Activated CD4-positive, alpha-beta T cell treated with anti-CD3 and anti-CD28 coated beads, Interleukin-2, amount 50 U/mL, for 16 hours (primary cell): ENCODE data around the gene DRC7.
A peak's percentile ranks its signal among the peaks of the same experiment; 100 is the strongest.
"Not testable (repeated sequence)": the region's sequence is repeated elsewhere in the genome, so short reads cannot be mapped to it uniquely, and the experiment has no call there.

Source experiments
- DNase-seq: peaks from one replicate; pipeline ENCODE4 v3.0.0-alpha.2; 2020

The DRC7 gene

DNA sequence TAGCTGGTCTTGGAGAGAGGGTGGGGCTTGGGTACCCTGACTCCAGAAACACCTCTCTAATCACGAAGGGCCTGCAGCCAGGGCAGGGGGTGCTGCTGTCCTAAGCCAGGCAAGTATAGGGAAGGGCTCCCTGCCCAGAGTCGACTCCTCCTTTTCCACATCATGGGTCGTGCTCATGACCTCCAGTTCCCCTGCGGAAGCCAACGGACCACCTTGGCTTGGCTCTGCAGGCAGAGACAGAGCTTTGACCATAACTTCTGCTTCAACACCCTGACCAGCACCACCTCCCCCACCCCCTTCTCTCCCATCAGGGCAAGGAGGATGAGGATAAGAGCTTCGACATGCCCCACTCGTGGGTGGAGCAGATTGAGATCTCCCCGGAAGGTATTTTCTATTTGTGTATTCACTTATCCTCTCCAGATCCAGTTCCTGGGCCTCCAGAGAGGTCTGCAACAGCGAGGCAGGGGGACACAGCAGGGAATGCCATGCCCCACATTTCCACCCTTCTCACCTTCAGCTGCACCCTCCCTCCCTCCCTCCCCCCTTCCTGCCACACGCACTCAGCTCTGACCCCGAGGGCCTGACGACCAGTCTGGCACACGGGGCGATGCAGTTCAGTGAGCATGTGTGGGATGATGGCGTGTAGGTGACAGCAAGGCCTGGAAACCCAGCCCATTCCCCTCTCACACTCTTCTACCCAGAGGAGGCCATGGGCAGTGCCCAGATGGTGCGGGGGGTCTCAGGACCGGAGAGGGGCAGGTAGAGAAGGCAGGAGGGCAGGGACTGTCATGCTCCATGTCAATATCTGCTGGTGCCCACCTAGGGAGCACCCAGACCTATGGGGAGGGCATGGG lies 27.0 kb downstream of the DRC7 start:
- no peak for DNase-seq

DNA sequence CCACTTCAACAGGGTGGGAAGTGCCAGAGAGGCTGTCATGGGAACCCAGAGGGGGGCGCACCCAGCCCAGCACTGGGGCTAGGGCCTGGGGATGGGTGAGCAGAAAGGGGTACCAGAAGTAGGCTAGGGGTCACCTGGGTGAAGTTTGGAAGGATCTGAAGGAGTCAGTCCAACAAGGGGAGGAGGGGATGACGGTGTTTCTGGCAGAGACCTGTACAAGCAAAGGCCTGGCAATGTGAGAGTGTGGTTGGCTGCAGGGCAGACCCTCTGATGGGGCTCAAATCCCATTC lies 27.5 kb downstream of the DRC7 start:
- no peak for DNase-seq

DNA sequence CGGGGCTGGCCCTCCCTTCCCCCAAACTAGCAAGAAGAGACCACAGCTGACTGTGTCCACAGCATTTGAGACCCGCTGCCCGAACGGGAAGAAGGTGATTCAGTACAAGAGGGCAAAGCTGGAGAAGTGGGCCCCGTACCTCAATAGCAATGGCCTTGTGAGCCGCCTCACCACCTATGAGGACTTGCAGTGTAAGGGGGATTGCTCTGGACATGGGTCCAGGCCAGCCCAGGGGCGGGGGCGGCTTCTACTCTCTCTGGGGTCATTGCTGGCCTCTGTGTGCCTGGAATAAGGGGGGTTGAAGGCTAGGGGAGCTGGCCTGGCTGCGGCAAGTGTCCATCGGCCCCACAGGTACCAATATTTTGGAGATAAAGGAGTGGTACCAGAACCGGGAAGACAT lies 28.0 kb downstream of the DRC7 start:
- no peak for DNase-seq

DNA sequence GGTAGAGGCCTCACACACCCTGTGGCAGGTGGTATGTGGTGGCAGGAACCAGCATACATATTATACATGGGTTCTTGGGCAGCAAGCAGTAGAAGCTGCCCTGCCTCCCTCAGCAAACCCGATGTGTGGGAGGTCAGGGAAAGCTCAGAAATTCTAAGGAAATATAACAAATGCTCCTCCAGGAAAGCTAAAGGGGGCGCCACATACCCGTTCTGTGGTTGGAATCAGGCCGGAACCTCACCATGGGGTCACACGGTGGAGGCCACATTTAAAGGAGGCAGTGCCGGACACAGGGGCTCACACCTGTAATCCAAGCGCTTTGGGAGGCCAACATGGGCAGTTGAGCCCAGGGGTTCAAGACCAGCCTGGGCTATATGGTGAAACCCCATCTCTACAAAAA lies 28.6 kb downstream of the DRC7 start:
- no peak for DNase-seq

DNA sequence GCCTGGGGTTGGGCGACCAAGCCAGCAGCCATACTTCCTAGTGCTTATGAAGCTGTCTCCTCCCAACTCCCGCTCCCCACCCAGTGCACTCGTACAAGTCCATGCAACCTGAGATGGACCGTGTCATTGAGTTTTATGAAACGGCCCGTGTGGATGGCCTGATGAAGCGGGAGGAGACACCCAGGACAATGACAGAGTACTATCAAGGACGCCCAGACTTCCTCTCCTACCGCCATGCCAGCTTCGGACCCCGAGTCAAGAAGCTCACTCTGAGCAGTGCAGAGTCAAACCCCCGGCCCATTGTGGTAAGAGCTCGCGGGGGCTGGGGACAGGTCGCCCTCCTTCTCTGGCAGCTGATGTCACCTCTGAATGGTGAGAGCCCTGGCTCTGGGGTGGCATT lies 29.9 kb downstream of the DRC7 start:
- DNase-seq: no peak

DNA sequence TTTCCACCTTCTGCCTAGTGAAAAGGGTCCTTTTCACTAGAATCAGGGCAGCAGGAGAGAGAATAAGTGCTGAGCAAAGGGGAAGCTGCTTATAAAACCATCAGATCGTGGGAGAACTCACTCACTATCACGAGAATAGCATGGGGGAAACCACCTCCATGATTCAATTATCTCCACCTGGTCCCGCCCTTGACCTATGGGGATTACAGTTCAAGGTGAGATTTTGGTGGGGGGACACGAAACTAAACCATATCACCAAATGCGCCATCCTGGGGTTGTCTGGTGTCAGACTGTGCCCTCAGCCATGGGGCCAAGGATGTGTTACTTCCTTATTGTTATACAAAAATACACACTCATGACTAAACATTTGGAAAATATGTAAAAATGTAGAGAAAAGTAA lies 30.5 kb downstream of the DRC7 start:
- DNase-seq: no peak

DNA sequence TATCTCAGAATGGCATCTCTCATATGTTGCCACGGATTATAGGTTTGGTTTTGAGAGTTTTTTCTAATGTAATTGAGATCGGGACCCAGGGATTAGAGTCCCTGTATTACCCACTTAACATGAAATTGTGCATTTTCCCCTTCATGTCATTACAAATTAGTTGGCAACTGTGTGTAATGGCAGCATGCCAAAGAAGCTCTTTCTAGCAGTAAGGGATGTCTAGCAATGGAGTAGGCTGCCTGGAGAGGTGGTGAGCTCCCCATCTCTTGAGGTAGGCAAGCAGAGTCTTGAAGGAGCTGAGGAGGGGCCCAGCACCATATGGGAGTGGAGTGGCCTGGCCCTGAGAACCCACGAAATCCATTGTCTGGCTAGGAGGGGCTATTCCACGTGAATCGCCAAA lies 30.9 kb downstream of the DRC7 start:
- no peak for DNase-seq

DNA sequence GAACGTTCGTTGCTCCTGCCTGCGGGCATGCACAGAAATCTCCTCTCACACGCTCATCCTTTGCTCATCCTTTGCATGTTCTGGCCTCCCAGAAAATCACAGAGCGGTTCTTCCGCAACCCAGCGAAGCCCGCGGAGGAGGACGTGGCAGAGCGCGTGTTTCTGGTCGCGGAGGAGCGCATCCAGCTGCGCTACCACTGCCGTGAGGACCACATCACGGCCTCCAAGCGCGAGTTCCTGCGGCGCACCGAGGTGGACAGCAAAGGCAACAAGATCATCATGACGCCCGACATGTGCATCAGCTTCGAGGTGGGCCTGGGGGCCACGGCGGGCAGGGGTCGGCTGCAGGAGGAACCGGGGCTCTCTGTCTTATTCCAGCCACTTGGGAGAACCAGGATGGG lies 31.4 kb downstream of the DRC7 start:
- DNase-seq: no peak

DNA sequence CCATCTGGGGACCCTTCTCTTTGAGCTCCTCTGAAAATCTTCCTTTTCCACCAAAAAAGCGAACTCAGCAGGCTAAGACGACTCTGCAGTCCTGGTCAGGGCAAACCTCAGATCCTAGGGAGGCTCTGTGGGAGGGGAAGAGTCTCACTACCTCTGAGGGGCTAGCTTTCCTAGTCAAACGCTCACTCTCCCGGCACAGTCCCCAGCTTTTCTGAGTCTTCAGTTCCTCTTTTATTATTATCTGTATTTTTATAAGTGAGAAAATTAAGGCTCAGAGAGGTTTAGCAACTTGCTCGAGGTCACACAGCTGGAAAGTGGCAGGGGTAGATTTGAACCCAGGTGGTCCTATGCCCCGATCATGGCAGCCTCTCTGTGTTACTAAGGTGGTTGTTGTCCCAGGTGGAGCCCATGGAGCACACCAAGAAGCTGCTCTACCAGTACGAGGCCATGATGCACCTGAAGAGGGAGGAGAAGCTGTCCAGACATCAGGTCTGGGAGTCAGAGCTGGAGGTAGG lies 31.9 kb downstream of the DRC7 start:
- no peak for DNase-seq

DNA sequence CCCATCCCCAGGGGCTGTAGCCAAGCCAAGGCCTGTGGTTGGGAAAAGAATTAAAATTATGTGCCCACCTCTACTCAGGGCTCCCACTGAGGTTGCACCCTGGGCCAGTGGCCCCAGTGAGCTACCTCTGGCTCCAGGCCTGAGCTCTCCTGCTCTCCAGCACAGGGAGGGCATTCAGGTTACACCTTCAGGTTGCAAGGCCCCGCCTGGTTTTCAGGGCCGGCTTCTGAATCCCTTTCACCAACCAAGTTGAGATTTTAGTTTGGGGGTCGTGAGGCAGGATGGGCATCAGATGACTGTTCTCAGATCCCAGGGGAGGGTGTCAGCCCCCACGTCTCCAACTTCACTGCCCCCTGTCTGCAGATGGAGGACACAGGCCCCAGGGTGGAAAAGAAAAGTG lies 33.0 kb downstream of the DRC7 start:
- DNase-seq: no peak

DNA sequence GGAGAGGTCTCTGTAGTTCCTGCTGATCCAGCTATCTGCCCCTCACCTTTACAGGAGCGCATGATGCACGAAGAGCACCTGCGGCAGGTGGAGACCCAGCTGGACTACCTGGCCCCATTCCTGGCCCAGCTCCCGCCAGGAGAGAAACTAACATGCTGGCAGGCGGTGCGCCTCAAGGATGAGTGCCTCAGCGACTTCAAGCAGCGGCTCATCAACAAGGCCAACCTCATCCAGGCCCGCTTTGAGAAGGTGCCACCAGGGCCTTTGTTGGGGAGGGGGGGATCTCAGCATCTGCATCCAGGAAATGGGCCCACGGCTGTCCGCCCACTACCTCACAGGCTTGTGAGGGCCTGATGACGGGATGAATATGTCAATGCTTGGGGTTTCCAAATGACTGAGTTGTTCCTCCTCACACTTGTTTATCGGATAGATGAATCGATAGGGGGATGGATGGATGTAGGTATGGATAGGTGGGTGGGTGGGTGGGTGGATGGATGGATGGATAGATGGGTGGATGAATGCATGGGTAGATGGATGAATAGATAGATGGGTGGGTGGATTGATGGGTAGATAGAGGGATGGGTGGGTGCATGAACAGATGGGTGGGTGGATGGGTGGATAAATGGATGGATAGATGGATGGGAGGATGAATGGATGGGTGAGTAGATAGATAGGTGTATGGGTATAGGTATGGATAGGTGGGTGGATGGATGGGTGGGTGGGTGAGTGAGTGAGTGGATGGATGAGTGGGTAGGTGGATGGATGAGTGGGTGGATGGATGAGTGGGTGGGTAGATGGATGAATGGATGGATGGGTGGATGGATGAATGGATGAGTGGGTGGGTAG lies 34.0 kb downstream of the DRC7 start:
- no peak for DNase-seq

DNA sequence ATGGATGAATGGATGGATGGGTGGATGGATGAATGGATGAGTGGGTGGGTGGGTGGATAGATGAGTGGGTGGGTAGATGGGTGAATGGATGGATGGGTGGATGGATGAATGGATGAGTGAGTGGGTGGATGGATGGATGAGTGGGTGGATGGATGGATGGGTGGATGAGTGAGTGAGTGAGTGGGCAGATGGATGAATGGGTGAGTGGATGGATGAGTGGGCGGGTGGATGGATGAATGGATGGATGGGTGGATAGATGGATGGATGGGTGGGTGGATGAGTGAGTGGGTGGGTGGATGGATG lies 34.5 kb downstream of the DRC7 start:
- DNase-seq: no peak

DNA sequence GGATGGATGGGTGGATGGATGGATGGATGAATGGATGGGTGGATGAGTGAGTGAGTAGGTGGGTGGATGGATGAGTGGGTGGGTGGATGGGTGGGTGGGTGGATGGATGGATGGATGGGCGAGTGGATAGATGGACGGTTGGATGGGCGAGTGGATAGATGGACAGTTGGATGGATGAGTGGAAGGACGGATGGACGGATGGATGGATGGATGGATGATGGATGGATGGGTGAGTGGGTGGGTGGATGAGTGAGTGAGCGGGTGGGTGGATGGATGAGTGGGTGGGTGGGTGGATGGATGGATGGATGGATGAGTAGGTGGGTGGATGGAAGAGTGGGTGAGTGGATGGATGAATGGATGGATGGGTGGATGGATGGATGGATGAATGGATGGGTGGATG lies 35.2 kb downstream of the DRC7 start:
- DNase-seq: not testable (repeated sequence)

DNA sequence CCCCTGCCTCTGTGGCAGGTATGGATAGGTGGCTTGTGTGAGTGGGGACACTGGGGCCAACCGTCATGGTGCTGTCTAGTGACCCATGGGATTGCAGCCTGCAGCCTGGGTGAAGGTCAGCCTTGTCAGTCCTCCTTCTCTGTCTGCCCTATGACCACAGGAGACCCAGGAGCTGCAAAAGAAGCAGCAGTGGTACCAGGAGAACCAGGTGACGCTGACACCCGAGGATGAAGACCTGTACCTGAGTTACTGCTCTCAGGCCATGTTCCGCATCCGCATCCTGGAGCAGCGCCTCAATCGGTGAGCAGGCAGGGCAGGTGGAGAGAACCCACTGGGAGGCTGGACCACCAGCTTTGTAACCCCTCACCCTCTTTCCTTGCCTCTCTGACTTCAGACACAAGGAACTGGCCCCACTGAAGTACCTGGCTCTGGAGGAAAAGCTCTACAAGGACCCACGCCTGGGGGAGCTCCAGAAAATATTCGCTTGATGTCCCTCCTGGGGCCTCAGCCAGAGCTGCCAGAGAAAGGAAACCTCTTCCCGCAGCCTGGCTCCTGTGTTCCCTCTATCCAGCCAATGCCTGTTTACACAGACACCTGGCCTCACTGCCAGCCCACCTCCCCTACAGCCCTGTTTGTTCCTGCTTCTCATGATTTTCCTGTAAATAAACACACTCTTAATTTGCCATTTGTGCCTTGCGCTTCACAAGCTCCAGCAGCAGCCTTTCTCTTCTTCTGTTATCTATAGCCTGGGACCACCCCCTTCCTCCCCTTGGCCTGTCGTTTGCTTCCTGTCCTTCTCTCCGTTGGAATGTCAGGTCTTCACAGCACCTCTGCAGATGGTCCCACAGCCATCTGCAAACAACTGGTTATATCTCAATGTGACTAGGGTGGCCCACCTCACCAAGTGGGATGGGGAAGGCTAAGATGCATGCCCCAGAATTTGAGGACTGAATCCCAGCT lies 36.4 kb downstream of the DRC7 start:
- DNase-seq: no peak

DNA sequence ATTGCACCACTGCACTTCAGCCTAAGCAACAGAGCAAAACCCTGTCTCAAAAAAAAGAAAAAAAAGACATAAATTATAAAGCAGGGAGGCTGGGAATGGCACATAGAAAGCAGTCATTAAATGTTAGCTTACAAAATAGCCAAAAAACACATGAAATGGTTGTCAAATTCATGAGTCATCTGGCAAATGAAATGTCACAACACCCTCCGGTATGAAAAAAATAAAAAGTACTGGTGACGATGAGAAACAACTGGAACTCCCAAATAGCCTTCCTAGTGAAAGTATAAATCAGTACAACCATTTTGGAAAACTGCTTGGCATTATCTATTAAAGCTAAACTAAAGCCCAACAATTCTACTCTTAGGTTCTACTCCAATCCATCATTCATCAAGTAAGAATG lies 37.4 kb downstream of the DRC7 start:
- no peak for DNase-seq

DNA sequence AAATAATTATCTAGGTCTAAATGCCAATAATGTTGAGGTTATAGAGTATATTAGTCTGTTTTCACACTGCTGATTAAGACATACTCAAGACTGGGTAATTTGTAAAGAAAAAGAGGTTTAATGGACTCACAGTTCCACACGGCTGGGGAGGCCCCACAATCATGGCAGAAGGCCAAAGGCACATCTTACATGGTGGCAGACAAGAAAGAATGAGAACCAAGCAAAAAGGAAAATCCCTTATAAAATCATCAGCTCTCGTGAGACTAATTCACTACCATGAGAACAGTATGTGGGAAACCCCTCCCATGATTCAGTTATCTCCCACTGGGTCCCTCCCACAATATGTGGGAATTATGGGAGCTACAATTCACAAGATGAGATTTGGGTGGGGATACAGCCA lies 38.1 kb downstream of the DRC7 start:
- no peak for DNase-seq

DNA sequence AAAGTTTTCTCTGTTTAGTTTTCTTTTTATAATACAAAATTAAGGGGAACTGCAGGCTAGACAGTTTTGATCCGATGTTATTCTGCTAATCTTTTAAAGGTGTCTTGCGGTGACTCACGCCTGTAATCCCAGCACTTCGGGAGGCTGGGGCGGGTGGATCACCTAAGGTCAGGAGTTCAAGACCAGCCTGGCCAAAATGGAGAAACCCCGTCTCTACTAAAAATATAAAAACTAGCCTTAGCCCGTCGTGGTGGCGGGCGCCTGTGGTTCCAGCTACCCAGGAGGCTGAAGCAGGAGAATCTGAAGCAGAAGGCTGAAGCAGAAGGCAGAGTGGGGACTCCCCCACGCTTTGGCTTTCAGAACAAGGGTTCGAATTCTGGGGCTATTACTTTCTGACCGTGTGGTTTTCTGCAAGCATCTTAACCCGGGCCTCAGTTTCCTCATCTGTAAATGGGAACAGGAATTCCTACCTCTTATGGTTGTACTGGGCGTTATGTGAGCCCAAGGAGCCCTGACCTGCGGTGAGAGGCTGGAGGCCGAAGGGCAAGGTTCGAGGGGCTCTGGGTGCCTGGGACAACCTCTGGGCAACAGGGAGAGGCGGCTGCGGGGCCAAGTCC lies 39.8 kb downstream of the DRC7 start:
- no peak for DNase-seq

DNA sequence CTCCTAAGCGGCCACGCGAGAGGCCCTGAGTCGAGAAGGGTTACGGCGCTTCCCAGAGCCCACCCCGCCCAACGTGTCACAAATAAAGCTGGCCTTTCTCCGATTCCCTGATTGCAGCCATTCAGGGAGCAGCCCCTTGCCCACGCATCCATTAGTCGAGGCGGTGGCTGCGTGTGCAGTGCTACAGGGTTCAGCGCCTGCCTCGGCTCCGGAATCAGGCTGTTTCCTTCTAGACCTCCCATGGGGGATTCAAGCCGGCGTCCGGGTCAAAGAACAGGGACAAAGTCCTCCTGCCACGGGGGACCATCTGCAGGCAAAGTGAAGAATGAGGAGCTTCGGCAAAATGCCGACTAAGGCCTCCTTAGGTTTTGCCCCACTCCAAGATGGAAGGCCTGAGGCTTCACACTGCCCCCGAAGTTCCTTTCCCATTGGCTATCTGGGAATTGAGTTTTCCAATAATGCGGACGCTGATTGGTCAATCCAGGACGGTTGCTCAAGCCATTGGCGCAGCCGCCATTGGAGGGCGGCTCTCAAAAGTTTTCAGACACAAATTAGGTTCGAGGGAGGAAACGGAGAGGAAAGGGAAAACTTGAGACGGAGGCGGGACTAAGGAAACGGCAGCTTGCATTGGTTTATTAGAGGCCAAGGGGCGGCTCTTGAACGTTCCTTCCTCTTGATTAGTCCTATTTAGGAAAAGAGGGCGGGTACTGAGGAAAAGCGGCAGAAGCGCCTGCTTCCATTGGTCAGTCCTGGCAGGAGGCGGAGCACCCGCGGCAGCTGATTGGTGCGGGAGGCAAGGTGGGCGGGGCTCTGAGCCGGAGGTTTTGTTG lies 40.5 kb downstream of the DRC7 start:
- DNase-seq: peak; percentile 99

DNA sequence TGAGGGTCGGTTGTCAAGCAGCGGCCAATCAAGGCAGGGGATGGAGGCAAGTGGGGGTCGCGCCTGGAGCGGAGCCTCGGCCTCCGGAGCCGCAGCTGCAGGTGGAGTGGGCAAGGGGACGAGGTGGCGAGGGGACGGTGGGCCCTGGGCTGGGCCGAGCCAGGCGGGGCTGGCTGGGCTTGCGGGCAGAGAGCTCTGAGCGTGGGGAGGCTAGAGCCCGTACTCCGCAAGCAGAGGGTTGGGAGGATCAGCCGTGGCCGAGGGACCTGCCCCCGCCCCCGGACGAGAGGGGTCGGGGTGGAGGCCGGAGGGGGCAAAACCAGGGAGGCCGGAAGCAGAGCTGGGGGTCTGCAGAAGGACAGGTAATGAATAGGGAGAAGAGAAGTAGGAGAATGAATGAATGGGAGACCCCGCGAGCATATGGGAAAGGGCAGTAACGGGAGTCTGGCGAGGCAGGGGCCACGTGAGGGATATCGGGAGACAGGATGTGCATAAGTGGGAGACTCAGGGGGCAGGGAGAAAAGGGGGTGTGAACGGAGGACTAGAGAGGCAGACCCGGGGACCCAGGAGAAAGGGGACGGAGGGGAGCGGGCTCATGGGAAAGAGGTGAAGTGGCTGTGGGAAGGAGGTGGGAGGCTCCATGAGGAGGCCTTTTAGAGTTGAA lies 41.3 kb downstream of the DRC7 start, which contains the start of gene KATNB1:
KATNB1 (plus strand) TSS at position 16 of the 664 bp plus-strand sequence. CDS start 1,474 bp downstream, outside the sequence.
- DNase-seq: no peak

DNA sequence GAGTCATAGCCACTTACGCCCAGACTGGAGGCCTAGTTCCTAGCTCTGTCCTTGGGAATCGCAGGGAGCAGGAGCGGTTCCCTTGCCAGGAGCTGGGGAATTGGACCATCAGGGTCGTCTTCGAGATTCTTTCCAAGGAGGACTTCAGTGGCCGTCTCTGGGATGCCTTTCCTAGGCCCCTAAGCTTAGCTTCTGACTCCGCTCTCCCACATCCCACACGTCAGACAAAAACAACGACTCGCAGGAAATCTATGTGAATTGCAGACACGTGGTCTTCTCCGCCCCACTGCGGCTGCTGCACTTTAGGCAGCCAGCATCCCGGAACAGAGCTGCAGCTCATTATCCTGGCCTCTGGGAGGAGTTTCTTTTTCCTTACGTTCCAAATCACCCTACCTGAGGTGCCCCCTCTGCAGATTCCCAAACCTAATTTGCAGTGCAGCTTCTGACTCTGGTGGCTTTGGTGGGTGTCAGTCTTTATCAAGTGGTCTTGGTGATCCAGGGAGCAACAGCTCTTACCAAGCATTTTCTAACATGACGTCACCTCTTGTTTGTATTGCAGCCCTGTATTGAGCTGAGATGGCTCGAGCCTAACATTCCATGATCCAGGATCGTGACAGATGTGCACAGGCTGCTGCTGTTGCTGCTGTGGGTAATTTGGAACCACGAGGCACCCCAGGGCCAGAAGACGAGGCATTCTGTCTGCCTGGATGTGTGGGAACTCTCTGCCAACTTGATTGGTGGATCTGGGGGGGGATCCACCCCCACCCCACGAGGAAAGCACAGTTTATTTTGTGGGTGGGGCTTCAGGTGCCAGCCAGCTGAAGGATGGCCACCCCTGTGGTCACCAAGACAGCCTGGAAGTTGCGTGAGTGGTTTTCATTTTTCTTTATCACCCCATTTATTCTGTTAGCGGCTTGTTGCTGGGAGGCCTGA lies 42.1 kb downstream of the DRC7 start:
- DNase-seq: peak; percentile 58
